Activated CD8-positive, alpha-beta memory T cell treated with anti-CD3 and anti-CD28 coated beads, Interleukin-2, amount 50 U/mL, for 4 hours (primary cell): ENCODE results near the gene GOLGA2.

Experiments used
- DNase-seq: peaks from one replicate; pipeline ENCODE4 v3.0.0-alpha.2; 2020

The GOLGA2 gene, protein sequence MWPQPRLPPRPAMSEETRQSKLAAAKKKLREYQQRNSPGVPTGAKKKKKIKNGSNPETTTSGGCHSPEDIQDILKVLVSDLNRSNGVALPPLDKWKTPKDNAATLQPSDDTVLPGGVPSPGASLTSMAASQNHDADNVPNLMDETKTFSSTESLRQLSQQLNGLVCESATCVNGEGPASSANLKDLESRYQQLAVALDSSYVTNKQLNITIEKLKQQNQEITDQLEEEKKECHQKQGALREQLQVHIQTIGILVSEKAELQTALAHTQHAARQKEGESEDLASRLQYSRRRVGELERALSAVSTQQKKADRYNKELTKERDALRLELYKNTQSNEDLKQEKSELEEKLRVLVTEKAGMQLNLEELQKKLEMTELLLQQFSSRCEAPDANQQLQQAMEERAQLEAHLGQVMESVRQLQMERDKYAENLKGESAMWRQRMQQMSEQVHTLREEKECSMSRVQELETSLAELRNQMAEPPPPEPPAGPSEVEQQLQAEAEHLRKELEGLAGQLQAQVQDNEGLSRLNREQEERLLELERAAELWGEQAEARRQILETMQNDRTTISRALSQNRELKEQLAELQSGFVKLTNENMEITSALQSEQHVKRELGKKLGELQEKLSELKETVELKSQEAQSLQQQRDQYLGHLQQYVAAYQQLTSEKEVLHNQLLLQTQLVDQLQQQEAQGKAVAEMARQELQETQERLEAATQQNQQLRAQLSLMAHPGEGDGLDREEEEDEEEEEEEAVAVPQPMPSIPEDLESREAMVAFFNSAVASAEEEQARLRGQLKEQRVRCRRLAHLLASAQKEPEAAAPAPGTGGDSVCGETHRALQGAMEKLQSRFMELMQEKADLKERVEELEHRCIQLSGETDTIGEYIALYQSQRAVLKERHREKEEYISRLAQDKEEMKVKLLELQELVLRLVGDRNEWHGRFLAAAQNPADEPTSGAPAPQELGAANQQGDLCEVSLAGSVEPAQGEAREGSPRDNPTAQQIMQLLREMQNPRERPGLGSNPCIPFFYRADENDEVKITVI

GRCh38 chr9:128275198-128276007 is at the start of gene GOLGA2:
Gene GOLGA2, minus strand, starts transcription at chr9:128276007. Its CDS starts 31 bp downstream, at chr9:128275976.
- no peak for DNase-seq

- DNase-seq = no peak
These were observed 48.6 kb upstream of the GOLGA2 start for GRCh38 chr9:128324401-128324800.

- no peak for DNase-seq
These were observed 48.0 kb upstream of the GOLGA2 start for GRCh38 chr9:128323791-128324190.

- no peak for DNase-seq
These were observed 47.5 kb upstream of the GOLGA2 start for GRCh38 chr9:128323212-128323730.

- DNase-seq = peak; percentile 92
These were observed 46.8 kb upstream of the GOLGA2 start, which contains the start of the genes COQ4 and TRUB2 for GRCh38 chr9:128322404-128323211. Gene COQ4, plus strand, starts transcription at chr9:128322839. Its CDS starts 20 bp downstream, at chr9:128322859. Gene TRUB2, minus strand, starts transcription at chr9:128322447. Its CDS starts 39 bp downstream, at chr9:128322408.

DNA sequence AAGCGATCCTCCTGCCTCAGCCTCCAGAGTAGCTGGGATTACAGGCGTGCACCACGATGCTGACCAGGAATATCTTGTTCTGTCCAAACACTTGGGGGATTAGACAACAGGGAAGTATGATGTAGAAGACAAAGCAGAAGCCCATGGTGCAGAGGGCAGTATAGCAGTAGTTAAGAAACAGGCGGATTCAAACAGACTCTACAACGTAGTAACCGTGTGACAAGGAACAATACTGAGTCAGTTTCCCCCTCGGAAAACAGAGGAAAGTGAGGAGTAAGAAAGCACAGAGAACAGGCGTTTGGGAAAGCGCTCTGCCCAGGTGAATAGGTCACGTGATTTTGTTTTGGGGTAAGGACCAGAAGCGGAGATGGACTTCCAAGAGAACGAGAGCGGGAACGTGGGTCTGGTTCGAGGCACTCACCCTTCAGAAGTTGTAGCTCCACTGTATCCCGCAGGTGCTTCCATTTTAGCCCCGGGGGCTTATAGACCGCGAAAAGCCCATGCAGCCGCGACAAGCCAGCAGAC is 46.1 kb upstream of the GOLGA2 start:
- no peak for DNase-seq

GRCh38 chr9:128321343-128321742 is 45.5 kb upstream of the GOLGA2 start:
- no peak for DNase-seq

- no peak for DNase-seq
These were observed 41.8 kb upstream of the GOLGA2 start for GRCh38 chr9:128317629-128318028.

GRCh38 chr9:128316421-128316820 is 40.6 kb upstream of the GOLGA2 start:
- DNase-seq = no peak

- no peak for DNase-seq
These were observed 38.9 kb upstream of the GOLGA2 start for GRCh38 chr9:128314697-128315096.

DNA sequence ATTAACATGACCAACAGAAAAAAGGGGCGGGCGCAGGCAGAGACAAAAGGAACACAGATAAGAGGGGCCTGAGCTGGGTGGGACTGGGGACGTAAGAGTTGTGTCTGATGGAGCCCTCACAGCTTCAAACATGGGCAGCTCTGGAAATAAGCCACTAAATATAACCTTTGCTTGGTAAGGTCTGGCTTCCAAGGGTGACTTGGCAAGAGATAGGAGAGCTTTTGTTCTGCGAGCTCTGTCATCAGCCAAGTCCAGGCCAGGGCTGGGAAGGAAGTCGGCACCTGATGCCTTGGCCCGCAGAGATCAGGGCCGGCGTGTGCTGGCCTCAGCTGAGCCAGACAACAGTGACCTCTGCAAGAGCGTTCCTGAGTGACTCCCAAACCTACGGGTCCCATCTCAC is 34.7 kb upstream of the GOLGA2 start:
- no peak for DNase-seq

GRCh38 chr9:128309551-128309950 is 33.7 kb upstream of the GOLGA2 start:
- no peak for DNase-seq

GRCh38 chr9:128304971-128305288 is 29.1 kb upstream of the GOLGA2 start:
- DNase-seq = no peak

- no peak for DNase-seq
These were observed 28.5 kb upstream of the GOLGA2 start for GRCh38 chr9:128304136-128304970.

DNA sequence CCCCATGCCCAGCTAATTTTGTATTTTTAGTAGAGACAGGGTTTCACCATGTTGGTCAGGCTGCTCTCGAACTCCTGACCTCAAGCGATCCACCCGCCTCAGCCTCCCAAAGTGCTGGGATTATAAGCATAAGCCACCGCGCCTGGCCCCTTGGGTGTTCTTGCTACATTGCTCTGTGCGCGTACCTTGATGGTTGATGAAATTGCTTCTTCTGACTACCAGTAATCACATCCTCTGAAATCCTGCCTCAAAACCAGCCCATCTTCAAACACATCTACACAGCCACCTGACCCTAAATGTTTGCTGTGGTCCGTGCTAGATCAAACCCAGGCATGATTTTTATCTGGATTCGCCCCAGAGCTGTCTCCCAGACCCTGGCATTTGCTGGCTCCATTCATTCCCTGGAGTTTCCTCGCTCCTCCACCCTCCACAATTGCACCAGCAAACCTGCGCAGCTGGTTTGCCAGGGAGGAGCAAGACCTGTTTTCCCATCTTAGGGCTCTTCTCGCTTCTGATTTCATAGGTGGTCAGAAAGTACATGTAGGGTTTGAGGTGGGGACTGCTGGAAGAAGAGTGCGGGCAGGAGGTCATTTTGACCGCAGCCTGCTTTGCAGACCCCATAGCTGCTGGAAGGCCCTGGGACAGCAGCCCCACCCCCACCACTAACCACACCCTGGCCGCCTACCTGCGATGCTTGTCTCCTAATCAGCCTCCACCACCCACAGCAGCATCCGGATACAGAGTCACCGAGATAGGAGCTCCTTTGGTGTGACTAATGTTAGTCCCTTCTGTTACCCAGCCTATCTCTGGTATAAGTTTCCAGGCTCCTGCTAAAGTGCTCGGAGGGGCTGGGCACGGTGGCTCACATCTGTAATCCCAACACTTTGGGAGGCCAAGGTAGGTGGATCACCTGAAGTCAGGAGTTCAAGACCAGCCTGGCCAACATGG is 23.0 kb upstream of the GOLGA2 start:
- no peak for DNase-seq

- DNase-seq = no peak
These were observed 21.5 kb upstream of the GOLGA2 start for GRCh38 chr9:128297221-128297773.

GRCh38 chr9:128296340-128297220 is 20.8 kb upstream of the GOLGA2 start:
- no peak for DNase-seq

GRCh38 chr9:128294142-128294541 is 18.3 kb upstream of the GOLGA2 start:
- DNase-seq = no peak
